ENCODE results near the gene PPP2R1A.
A peak's percentile ranks its signal among the peaks of the same experiment; 100 is the strongest.

PPP2R1A gene

DNA sequence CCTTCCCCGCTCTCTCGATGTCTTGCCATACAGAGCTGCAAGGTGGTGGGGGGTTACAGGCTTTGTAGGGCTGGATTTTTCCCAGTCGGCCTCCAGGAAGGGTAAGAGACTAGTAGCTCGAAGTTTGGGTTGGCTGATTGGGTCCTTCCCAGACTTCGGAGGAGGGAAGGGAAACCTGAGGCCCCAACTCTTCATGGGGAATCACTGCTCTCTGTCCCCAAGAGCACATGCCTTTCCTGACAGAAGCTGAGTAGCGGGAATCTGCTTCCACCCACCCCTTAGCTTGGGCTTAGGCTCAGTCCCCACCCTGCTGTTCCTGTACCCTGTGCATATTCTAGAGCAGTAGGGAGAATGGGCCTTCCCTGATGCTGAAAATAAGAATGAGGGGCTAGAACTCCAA lies 39.7 kb downstream of the PPP2R1A start:
- DNase-seq (ENCODE audit: low read depth, low spot score): no peak
- TF ChIP-seq ZNF274 (IDR thresholded peaks at IDR 0.05; ENCODE audit: low read depth, low read length) (no peak), YY1 (IDR thresholded peaks at IDR 0.05; ENCODE audit: insufficient read depth, insufficient read length) (no peak), SUZ12 (IDR thresholded peaks at IDR 0.05; ENCODE audit: extremely low read depth, insufficient read depth, insufficient read length) (no peak)
- Histone ChIP-seq H3K4me3 (ENCODE audit: insufficient read length, low read depth) (no peak overlapping the region), H3K9ac (ENCODE audit: insufficient read length, low read depth) (no peak overlapping the region), H3K27me3 (ENCODE audit: insufficient read depth, insufficient read length) (no peaks in the 10 kb centered on the region), H3K36me3 (ENCODE audit: insufficient read depth, insufficient read length, low read length) (peaks cover 56% of the 10 kb centered on the region), H3K4me1 (ENCODE audit: insufficient read depth, insufficient read length) (no peaks in the 10 kb centered on the region), H3K9me3 (ENCODE audit: insufficient read depth, low read length) (no peaks in the 10 kb centered on the region)

DNA sequence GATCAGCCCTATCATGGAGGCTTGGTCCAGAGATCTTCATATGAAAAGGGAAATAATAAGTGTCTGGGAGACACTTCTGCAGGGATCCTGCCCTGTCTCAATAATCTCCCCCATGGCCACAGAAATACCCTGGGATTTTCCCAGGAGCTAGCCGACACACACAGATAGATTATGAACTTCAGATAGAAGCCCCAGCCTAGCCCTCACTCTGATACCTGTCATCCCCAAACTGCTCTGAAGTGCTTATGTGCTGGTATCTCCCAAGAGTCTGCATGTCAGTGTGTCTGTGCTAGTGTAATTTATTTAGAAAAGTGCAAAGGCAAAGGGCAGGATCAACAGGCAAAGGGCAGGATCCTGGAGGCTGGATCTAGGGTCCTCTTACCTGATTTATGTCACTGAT lies 40.8 kb downstream of the PPP2R1A start:
- H3K4me3 ChIP-seq (ENCODE audit: insufficient read length, low read depth): no peak overlapping the region
- no peaks in the 10 kb centered on the region for H3K27me3 ChIP-seq (ENCODE audit: insufficient read depth, insufficient read length)
- no peak for TF ChIP-seq ZNF274 (IDR thresholded peaks at IDR 0.05; ENCODE audit: low read depth, low read length)
- no peak for TF ChIP-seq SUZ12 (IDR thresholded peaks at IDR 0.05; ENCODE audit: extremely low read depth, insufficient read depth, insufficient read length)
- no peak for TF ChIP-seq YY1 (IDR thresholded peaks at IDR 0.05; ENCODE audit: insufficient read depth, insufficient read length)
- H3K4me1 ChIP-seq (ENCODE audit: insufficient read depth, insufficient read length): no peaks in the 10 kb centered on the region
- H3K36me3 ChIP-seq (ENCODE audit: insufficient read depth, insufficient read length, low read length): peaks cover 50% of the 10 kb centered on the region
- no peak overlapping the region for H3K9ac ChIP-seq (ENCODE audit: insufficient read length, low read depth)
- no peaks in the 10 kb centered on the region for H3K9me3 ChIP-seq (ENCODE audit: insufficient read depth, low read length)
- DNase-seq (ENCODE audit: low read depth, low spot score): no peak

DNA sequence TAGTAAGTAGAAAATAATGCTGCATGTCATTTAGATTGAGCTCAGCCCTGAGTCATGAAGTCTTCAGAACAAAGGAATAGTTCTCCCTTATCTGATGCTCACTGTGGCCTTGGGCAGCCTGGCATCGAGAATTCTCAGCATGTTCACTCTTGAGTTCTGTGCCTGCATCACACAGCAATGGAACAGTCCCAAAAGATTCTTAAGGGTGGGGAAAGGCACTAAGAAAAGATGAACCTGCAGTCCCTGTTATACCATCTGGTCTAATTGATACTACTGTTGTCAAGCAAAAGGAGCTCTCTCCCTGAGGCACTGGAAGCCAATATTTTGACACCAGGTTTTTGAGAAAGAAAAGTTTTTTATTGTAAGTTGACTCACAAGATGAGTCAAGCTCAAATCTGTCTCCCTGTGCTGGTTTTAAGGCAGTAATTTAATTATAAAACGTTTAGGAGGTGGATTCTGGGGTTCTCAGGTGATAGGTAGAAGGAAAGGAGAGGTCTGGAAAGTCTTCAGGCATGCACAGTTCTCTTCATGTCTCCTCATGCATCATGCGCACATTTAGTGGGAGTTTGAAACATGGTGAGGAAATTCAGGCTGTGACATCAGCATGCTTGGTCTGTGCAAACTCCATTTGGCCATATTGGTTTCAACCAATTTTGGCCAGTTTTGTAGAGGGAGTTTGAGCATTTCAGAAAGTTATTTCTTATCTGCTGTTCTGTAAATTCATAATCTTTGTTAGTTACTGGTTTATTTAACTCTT lies 41.5 kb downstream of the PPP2R1A start:
- Histone ChIP-seq H3K4me3 (ENCODE audit: insufficient read length, low read depth) (no peak overlapping the region), H3K36me3 (ENCODE audit: insufficient read depth, insufficient read length, low read length) (peaks cover 43% of the 10 kb centered on the region), H3K9me3 (ENCODE audit: insufficient read depth, low read length) (no peaks in the 10 kb centered on the region), H3K9ac (ENCODE audit: insufficient read length, low read depth) (no peak overlapping the region), H3K4me1 (ENCODE audit: insufficient read depth, insufficient read length) (no peaks in the 10 kb centered on the region), H3K27me3 (ENCODE audit: insufficient read depth, insufficient read length) (no peaks in the 10 kb centered on the region)
- no peak for DNase-seq (ENCODE audit: low read depth, low spot score)
- no peak for TF ChIP-seq YY1 (IDR thresholded peaks at IDR 0.05; ENCODE audit: insufficient read depth, insufficient read length)
- no peak for TF ChIP-seq ZNF274 (IDR thresholded peaks at IDR 0.05; ENCODE audit: low read depth, low read length)
- TF ChIP-seq SUZ12 (IDR thresholded peaks at IDR 0.05; ENCODE audit: extremely low read depth, insufficient read depth, insufficient read length): no peak

DNA sequence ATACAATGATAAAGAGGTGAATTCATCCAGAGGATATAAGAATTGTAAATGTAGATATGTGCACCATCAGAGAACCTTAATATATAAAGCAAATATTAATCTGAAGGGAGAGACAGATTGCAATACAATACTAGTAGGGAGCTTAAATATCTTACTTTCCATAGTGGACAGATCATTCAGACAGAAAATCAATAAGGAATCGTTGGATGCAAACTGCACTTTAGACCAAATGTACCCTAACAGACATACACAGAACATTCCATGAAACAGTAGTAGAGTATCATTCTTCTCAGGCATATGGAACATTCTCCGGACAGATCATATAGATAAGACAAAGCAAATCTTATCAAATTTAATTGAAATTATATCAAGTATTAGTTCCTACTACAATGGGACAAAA lies 44.6 kb downstream of the PPP2R1A start:
- H3K4me3 ChIP-seq (ENCODE audit: insufficient read length, low read depth): no peak overlapping the region
- no peak for DNase-seq (ENCODE audit: low read depth, low spot score)
- TF ChIP-seq ZNF274 (IDR thresholded peaks at IDR 0.05; ENCODE audit: low read depth, low read length) (no peak), YY1 (IDR thresholded peaks at IDR 0.05; ENCODE audit: insufficient read depth, insufficient read length) (no peak), SUZ12 (IDR thresholded peaks at IDR 0.05; ENCODE audit: extremely low read depth, insufficient read depth, insufficient read length) (no peak)
- no peaks in the 10 kb centered on the region for H3K9me3 ChIP-seq (ENCODE audit: insufficient read depth, low read length)
- no peaks in the 10 kb centered on the region for H3K27me3 ChIP-seq (ENCODE audit: insufficient read depth, insufficient read length)
- no peak overlapping the region for H3K9ac ChIP-seq (ENCODE audit: insufficient read length, low read depth)
- peaks cover 16% of the 10 kb centered on the region for H3K36me3 ChIP-seq (ENCODE audit: insufficient read depth, insufficient read length, low read length)
- H3K4me1 ChIP-seq (ENCODE audit: insufficient read depth, insufficient read length): no peaks in the 10 kb centered on the region

DNA sequence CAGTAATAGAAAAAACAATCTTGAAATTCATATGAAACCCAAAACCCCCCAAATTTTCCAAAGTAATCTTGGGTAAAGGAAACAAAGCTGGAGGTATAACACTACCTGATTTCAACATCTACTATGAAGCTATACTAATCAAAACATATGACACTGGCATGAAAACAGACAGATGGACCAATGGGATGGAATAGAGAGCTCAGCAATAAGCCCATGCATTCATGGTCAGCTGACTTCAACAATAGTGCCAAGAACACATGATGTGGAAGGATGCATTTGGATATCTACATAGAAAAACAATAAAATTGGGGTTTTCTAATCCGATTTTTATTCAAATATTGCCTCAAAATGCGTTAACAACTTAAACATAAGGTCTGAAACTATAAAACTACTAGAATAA lies 47.3 kb downstream of the PPP2R1A start:
- Histone ChIP-seq H3K27me3 (ENCODE audit: insufficient read depth, insufficient read length) (no peaks in the 10 kb centered on the region), H3K36me3 (ENCODE audit: insufficient read depth, insufficient read length, low read length) (no peaks in the 10 kb centered on the region), H3K9ac (ENCODE audit: insufficient read length, low read depth) (no peak overlapping the region), H3K9me3 (ENCODE audit: insufficient read depth, low read length) (no peaks in the 10 kb centered on the region), H3K4me3 (ENCODE audit: insufficient read length, low read depth) (no peak overlapping the region), H3K4me1 (ENCODE audit: insufficient read depth, insufficient read length) (no peaks in the 10 kb centered on the region)
- no peak for DNase-seq (ENCODE audit: low read depth, low spot score)
- TF ChIP-seq YY1 (IDR thresholded peaks at IDR 0.05; ENCODE audit: insufficient read depth, insufficient read length) (no peak), SUZ12 (IDR thresholded peaks at IDR 0.05; ENCODE audit: extremely low read depth, insufficient read depth, insufficient read length) (no peak), ZNF274 (IDR thresholded peaks at IDR 0.05; ENCODE audit: low read depth, low read length) (no peak)

DNA sequence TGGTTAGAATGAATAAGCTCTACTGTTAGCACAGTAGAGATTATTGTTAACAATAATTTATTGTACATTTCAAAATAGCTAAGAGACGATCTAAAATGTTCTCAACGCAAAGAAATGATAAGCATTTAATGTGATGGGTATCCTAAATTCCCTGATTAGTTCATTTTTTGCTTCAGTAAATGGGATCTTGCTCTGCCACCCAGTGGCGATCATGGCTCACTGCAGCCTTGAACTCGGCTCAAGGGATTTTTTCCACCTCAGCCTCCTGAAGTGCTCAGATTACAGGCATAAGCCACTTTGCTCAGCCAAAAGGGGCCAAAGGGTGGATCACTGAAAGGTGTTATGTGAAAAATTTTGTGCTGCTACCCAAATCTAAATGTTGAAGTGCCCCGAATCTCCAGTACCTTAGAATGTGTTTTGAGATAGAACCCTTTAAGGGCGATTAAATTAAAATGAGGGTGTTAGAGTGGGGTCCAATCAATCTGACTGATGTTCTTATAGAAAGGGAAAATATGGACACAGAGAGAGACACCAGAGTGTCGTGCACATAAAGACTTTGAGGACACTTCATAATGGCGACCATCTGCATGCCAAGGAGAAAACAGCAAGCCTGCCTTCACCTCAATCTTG lies 48.0 kb downstream of the PPP2R1A start:
- Histone ChIP-seq H3K9ac (ENCODE audit: insufficient read length, low read depth) (peak overlapping the region; percentile 21), H3K36me3 (ENCODE audit: insufficient read depth, insufficient read length, low read length) (no peaks in the 10 kb centered on the region), H3K9me3 (ENCODE audit: insufficient read depth, low read length) (no peaks in the 10 kb centered on the region), H3K4me3 (ENCODE audit: insufficient read length, low read depth) (no peak overlapping the region), H3K27me3 (ENCODE audit: insufficient read depth, insufficient read length) (no peaks in the 10 kb centered on the region), H3K4me1 (ENCODE audit: insufficient read depth, insufficient read length) (no peaks in the 10 kb centered on the region)
- TF ChIP-seq YY1 (IDR thresholded peaks at IDR 0.05; ENCODE audit: insufficient read depth, insufficient read length) (no peak), ZNF274 (IDR thresholded peaks at IDR 0.05; ENCODE audit: low read depth, low read length) (no peak), SUZ12 (IDR thresholded peaks at IDR 0.05; ENCODE audit: extremely low read depth, insufficient read depth, insufficient read length) (no peak)
- peak; percentile 36 for DNase-seq (ENCODE audit: low read depth, low spot score)

DNA sequence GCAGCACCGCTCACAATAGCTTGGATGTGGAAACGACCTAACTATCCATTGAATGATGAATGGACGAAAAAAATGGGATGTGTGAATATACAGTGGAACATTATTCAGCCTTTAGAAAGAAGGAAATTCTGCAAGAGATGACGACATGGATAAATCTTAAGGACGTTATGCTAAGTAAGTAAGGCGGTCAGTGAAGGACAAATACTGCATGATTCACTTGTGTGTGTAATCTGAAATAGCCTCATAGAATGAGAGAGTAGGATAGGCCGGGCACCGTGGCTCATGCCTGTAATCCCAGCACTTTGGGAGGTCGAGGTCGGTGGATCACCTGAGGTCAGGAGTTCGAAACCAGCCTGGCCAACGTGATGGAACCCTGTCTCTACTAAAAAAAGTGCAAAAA lies 54.2 kb downstream of the PPP2R1A start:
- Histone ChIP-seq H3K36me3 (ENCODE audit: insufficient read depth, insufficient read length, low read length) (no peaks in the 10 kb centered on the region), H3K4me1 (ENCODE audit: insufficient read depth, insufficient read length) (no peaks in the 10 kb centered on the region), H3K4me3 (ENCODE audit: insufficient read length, low read depth) (no peak overlapping the region), H3K9me3 (ENCODE audit: insufficient read depth, low read length) (no peaks in the 10 kb centered on the region), H3K27me3 (ENCODE audit: insufficient read depth, insufficient read length) (no peaks in the 10 kb centered on the region), H3K9ac (ENCODE audit: insufficient read length, low read depth) (no peak overlapping the region)
- no peak for DNase-seq (ENCODE audit: low read depth, low spot score)
- TF ChIP-seq YY1 (IDR thresholded peaks at IDR 0.05; ENCODE audit: insufficient read depth, insufficient read length): no peak
- TF ChIP-seq ZNF274 (IDR thresholded peaks at IDR 0.05; ENCODE audit: low read depth, low read length): no peak
- TF ChIP-seq SUZ12 (IDR thresholded peaks at IDR 0.05; ENCODE audit: extremely low read depth, insufficient read depth, insufficient read length): no peak
